ENCODE results near the gene TMEM53. TPM values are rescaled to one million over a fixed set of nuclear protein-coding genes. Genes with fewer than 3 reads are reported as not detected.
A peak's percentile ranks its signal among the peaks of the same experiment; 100 is the strongest.

The TMEM53 gene
- total and polyA plus RNA-seq, 2 experiments from 2014 or later = 15.2 to 43.0 TPM

DNA sequence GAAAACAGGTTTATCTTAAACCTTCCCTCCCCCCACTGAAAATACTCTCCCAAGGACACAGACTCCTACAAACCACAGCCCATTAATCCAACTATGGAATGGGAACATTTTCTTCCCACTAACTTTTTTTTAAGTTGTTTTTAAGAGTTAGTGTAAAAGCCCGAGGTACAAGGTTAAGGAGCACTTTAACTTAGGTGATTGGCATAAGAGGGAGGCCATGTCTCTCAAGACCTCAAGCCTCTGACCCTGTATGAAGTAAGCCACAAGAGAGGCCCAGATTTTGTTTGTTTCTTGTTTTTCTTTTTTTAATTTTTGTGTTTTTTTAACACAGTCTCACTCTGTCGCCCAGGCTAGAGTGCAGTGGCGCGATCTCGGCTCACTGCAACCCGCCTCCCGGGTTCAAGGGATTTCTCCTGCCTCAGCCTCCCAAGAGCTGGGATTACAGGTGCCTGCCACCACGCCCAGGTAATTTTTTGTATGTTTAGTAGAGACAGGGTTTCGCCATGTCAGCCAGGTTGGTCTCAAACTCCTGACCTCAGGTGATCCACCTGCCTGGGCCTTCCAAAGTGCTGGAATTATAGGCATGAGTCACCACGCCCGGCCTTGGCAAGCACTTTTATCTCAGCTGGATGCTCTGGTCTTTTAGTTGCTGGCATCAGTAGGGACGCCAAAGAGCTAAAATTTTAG is 14.6 kb upstream of the TMEM53 start:
- TF ChIP-seq, protein P1, sequence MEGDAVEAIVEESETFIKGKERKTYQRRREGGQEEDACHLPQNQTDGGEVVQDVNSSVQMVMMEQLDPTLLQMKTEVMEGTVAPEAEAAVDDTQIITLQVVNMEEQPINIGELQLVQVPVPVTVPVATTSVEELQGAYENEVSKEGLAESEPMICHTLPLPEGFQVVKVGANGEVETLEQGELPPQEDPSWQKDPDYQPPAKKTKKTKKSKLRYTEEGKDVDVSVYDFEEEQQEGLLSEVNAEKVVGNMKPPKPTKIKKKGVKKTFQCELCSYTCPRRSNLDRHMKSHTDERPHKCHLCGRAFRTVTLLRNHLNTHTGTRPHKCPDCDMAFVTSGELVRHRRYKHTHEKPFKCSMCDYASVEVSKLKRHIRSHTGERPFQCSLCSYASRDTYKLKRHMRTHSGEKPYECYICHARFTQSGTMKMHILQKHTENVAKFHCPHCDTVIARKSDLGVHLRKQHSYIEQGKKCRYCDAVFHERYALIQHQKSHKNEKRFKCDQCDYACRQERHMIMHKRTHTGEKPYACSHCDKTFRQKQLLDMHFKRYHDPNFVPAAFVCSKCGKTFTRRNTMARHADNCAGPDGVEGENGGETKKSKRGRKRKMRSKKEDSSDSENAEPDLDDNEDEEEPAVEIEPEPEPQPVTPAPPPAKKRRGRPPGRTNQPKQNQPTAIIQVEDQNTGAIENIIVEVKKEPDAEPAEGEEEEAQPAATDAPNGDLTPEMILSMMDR (IDR thresholded peaks at IDR 0.05; ENCODE audit: low read depth, low read length) = no peak
- H3K4me1 ChIP-seq (ENCODE audit: low read depth) = peaks cover 12% of the 10 kb centered on the region
- H3K36me3 ChIP-seq = no peaks in the 10 kb centered on the region
- no peaks in the 10 kb centered on the region for H3K27me3 ChIP-seq
- no peak overlapping the region for H3K27ac ChIP-seq
- no peaks in the 10 kb centered on the region for H3K9me3 ChIP-seq (ENCODE audit: low read depth)
- H3K4me3 ChIP-seq = no peak overlapping the region
- DNase-seq (ENCODE audit: low read depth in 1 of 2, low spot score in 1 of 2) = no peak

DNA sequence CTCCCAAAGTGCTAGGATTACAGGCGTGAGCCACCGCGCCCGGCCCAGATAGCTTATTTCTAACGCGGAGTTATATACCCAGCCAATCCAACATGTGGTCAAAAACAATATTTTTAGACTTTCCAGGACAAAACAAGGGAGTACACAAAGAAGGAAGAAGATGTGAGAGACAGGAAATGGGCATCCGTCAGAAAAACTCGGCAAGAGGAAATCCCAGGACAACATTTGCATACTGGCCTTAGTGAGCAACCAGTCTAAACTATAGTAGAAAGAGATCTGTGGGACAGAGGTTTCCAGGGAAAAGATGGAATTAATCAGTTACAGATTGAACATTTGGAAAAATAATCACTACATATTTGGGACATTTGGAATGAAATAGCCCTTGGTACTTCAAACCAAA is 11.6 kb upstream of the TMEM53 start:
- TF ChIP-seq, protein P1 (IDR thresholded peaks at IDR 0.05; ENCODE audit: low read depth, low read length) = no peak
- Histone ChIP-seq H3K27ac (no peak overlapping the region), H3K4me3 (no peak overlapping the region), H3K9me3 (ENCODE audit: low read depth) (no peaks in the 10 kb centered on the region), H3K4me1 (ENCODE audit: low read depth) (peaks cover 27% of the 10 kb centered on the region), H3K27me3 (no peaks in the 10 kb centered on the region), H3K36me3 (no peaks in the 10 kb centered on the region)
- no peak for DNase-seq (ENCODE audit: low read depth in 1 of 2, low spot score in 1 of 2)

DNA sequence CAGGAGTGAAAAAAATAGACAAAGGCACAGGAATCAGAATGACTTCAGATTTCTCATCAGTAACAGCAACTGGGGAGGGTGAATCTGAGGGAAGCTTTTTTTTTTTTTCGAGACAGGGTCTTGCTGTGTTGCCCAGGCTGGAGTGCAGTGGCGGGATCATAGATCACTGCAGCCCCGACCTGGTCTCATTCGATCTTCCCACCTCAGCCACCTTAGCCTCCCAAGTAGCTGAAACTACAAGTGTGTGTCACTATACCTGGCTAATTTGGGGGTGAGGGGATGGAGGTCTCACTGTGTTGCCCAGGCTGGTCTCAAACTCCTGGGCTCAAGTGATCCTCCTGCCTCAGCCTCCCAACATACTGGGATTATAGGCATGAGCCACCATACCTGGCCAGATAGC is 10.9 kb upstream of the TMEM53 start:
- no peaks in the 10 kb centered on the region for H3K27me3 ChIP-seq
- no peaks in the 10 kb centered on the region for H3K9me3 ChIP-seq (ENCODE audit: low read depth)
- no peak overlapping the region for H3K27ac ChIP-seq
- TF ChIP-seq, protein P1 (IDR thresholded peaks at IDR 0.05; ENCODE audit: low read depth, low read length) = no peak
- no peak overlapping the region for H3K4me3 ChIP-seq
- H3K36me3 ChIP-seq = no peaks in the 10 kb centered on the region
- no peak for DNase-seq (ENCODE audit: low read depth in 1 of 2, low spot score in 1 of 2)
- H3K4me1 ChIP-seq (ENCODE audit: low read depth) = peaks cover 27% of the 10 kb centered on the region

DNA sequence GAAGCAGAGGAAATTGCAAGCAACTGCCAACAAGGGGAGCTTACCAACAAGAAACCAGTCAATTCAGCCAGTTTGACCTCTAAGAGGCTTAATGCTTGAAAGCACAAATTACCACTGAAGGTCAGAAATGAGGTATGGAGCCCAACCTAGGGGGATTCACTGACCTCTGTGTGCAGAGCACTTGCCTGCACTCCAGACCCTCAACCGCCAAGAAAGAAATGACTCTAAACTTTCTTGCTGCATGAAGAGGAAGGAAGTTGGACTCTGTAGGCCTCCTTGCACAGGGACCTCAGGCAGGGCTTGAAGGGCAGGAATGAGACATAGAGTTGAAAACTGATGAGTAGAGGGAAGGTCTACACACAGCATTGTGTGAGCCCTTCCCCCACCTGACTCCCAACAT is 10.2 kb upstream of the TMEM53 start:
- H3K27me3 ChIP-seq = no peaks in the 10 kb centered on the region
- no peak overlapping the region for H3K4me3 ChIP-seq
- no peaks in the 10 kb centered on the region for H3K9me3 ChIP-seq (ENCODE audit: low read depth)
- no peak overlapping the region for H3K27ac ChIP-seq
- H3K4me1 ChIP-seq (ENCODE audit: low read depth) = peaks cover 27% of the 10 kb centered on the region
- H3K36me3 ChIP-seq = no peaks in the 10 kb centered on the region
- TF ChIP-seq, protein P1 (IDR thresholded peaks at IDR 0.05; ENCODE audit: low read depth, low read length) = no peak
- no peak for DNase-seq (ENCODE audit: low read depth in 1 of 2, low spot score in 1 of 2)

DNA sequence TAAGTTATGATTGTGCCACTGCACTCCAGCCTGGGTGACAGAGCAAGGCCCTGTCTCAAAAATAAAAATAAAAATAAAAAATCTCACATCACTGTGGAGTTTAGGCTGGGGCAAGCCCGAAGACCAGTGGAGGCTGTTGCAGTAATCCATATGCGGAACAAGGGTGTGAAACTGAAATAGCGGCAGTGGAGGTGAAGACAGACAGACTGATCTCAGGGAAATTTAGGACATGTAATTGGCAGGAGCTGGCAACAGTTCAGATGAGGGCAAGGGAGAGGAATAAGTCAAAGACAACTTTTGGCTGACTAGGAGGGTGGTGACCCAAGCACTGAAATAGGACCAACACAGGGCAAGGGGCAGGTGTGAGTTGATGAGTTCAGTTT is 8.6 kb upstream of the TMEM53 start:
- Histone ChIP-seq H3K9me3 (ENCODE audit: low read depth) (no peaks in the 10 kb centered on the region), H3K4me1 (ENCODE audit: low read depth) (peaks cover 14% of the 10 kb centered on the region), H3K4me3 (no peak overlapping the region), H3K27me3 (no peaks in the 10 kb centered on the region), H3K27ac (peak overlapping the region; percentile 46), H3K36me3 (no peaks in the 10 kb centered on the region)
- TF ChIP-seq, protein P1 (IDR thresholded peaks at IDR 0.05; ENCODE audit: low read depth, low read length) = no peak
- no peak for DNase-seq (ENCODE audit: low read depth in 1 of 2, low spot score in 1 of 2)
